SK-N-SH treated with all-trans-retinoic acid at 6 μM for 48 hours (cell line): ENCODE results near the gene NUDT2.

ENCODE experiments used
- ATAC-seq: fragments of 200-7000 bp; cut with Tn5 transposase; 3 replicates; pipeline ENCODE4 v1.9.1; 2020; ENCODE audit warnings: mild to moderate bottlenecking, moderate library complexity
- ARNTL ChIP-seq: fragments of 450-650 bp; formaldehyde crosslinking; IDR thresholded peaks from 2 replicates; pipeline ENCODE4 v1.5.0; 2020; ENCODE audit warnings: low read depth, mild to moderate bottlenecking, moderate library complexity, borderline replicate concordance
- CREB5 ChIP-seq: fragments of 250-450 bp; sonication (Bioruptor Pico); IDR thresholded peaks from 2 replicates; pipeline ENCODE4 v1.5.1; 2020; ENCODE audit warnings: low read depth, mild to moderate bottlenecking, moderate library complexity
- CSDC2 ChIP-seq: fragments of 250-450 bp; sonication (Bioruptor Pico); IDR thresholded peaks from 2 replicates; pipeline ENCODE4 v1.5.0; 2020; ENCODE audit warnings: mild to moderate bottlenecking, moderate library complexity
- ESRRG ChIP-seq: fragments of 250-450 bp; sonication (Bioruptor Pico); IDR thresholded peaks from 2 replicates; pipeline ENCODE4 v1.6.1; 2021; ENCODE audit warnings: mild to moderate bottlenecking
- GLIS3 ChIP-seq: fragments of 250-450 bp; sonication (Bioruptor Pico); IDR thresholded peaks from 2 replicates; pipeline ENCODE4 v1.5.0; 2020; ENCODE audit warnings: mild to moderate bottlenecking, moderate library complexity
- OSR1 ChIP-seq: fragments of 250-450 bp; sonication (Bioruptor Pico); IDR thresholded peaks from 2 replicates; pipeline ENCODE4 v1.8.0; 2022; ENCODE audit warnings: moderate library complexity, mild to moderate bottlenecking, inconsistent platforms
- RARB ChIP-seq: fragments of 250-450 bp; sonication (Bioruptor Pico); IDR thresholded peaks from 2 replicates; pipeline ENCODE4 v1.8.0; 2021; ENCODE audit warnings: mild to moderate bottlenecking, moderate library complexity
- SNAI2 ChIP-seq: fragments of 250-450 bp; sonication (Bioruptor Pico); IDR thresholded peaks from 2 replicates; pipeline ENCODE4 v1.5.0; 2020; ENCODE audit warnings: mild to moderate bottlenecking, moderate library complexity
- TCF4 ChIP-seq: fragments of 250-450 bp; sonication (Bioruptor Pico); IDR thresholded peaks from 2 replicates; pipeline ENCODE4 v1.8.0; 2021; ENCODE audit warnings: mild to moderate bottlenecking, moderate library complexity, borderline replicate concordance
- TOX ChIP-seq: fragments of 250-450 bp; sonication (Bioruptor Pico); IDR thresholded peaks from 2 replicates; pipeline ENCODE4 v1.8.0; 2021; ENCODE audit warnings: mild to moderate bottlenecking, moderate library complexity, borderline replicate concordance
- TSHZ2 ChIP-seq: fragments of 250-450 bp; sonication (Bioruptor Pico); IDR thresholded peaks from 2 replicates; pipeline ENCODE4 v1.5.0; 2020; ENCODE audit warnings: mild to moderate bottlenecking, moderate library complexity
- ZC3H10 ChIP-seq: fragments of 250-450 bp; sonication (Bioruptor Pico); IDR thresholded peaks from 2 replicates; pipeline ENCODE4 v1.5.1; 2021; ENCODE audit warnings: mild to moderate bottlenecking, moderate library complexity
- ZFP3 ChIP-seq: fragments of 250-450 bp; sonication (Bioruptor Pico); IDR thresholded peaks from 2 replicates; pipeline ENCODE4 v1.5.0; 2020; ENCODE audit warnings: mild to moderate bottlenecking, moderate library complexity
- ZFP30 ChIP-seq: fragments of 450-650 bp; formaldehyde crosslinking; IDR thresholded peaks from 2 replicates; pipeline ENCODE4 v1.5.0; 2022; ENCODE audit warnings: mild to moderate bottlenecking, moderate library complexity
- ZNF565 ChIP-seq: fragments of 450-650 bp; formaldehyde crosslinking; conservative IDR thresholded peaks from 2 replicates; pipeline ENCODE4 v1.5.0; 2020; ENCODE audit warnings: low read depth, mild to moderate bottlenecking, moderate library complexity
- ZNF70 ChIP-seq: fragments of 450-650 bp; formaldehyde crosslinking; IDR thresholded peaks from 2 replicates; pipeline ENCODE4 v1.5.0; 2020; ENCODE audit warnings: mild to moderate bottlenecking, moderate library complexity
- ZNF8 ChIP-seq: fragments of 450-650 bp; formaldehyde crosslinking; IDR thresholded peaks from 2 replicates; pipeline ENCODE4 v1.5.0; 2020; ENCODE audit warnings: mild to moderate bottlenecking, moderate library complexity
- TF ChIP-seq, protein P1 (sequence below): fragments of 250-450 bp; sonication (Bioruptor Pico); IDR thresholded peaks from 2 replicates; pipeline ENCODE4 v1.8.0; 2020; ENCODE audit warnings: mild to moderate bottlenecking, moderate library complexity, borderline replicate concordance
- TF ChIP-seq, protein P2 (sequence below): fragments of 250-450 bp; sonication (Bioruptor Pico); IDR thresholded peaks from 2 replicates; pipeline ENCODE4 v1.5.1; 2021; ENCODE audit warnings: mild to moderate bottlenecking, moderate library complexity
- TF ChIP-seq, protein P3 (sequence below): fragments of 250-450 bp; sonication (Bioruptor Pico); IDR thresholded peaks from 2 replicates; pipeline ENCODE4 v1.8.0; 2021; ENCODE audit warnings: low read depth, mild to moderate bottlenecking, moderate library complexity, borderline replicate concordance

NUDT2 gene

DNA sequence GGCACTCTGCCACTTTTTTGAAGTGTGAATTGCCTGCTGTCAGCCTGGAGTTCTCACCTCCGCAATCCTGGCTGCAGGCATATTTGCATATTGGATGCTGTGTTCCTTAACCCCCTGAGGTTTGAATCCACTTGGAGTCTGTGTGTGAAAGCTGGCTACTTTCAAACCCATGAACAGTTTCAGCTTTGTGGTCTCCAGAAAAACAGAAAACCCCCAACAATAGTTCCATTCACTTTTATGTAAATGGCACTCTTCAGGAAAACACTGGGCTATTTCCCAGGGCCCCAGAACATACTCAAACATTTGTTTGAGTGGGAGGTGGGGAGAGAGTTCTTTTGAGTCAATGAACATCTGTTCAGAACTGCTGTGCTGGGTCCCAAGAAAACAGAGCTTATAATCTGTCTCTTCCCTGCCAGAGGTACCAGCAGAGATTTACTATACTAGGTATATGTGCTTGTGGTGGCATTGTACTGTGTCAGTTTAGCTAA lies 5.0 kb downstream of the NUDT2 start:
- TF ChIP-seq, protein P1, sequence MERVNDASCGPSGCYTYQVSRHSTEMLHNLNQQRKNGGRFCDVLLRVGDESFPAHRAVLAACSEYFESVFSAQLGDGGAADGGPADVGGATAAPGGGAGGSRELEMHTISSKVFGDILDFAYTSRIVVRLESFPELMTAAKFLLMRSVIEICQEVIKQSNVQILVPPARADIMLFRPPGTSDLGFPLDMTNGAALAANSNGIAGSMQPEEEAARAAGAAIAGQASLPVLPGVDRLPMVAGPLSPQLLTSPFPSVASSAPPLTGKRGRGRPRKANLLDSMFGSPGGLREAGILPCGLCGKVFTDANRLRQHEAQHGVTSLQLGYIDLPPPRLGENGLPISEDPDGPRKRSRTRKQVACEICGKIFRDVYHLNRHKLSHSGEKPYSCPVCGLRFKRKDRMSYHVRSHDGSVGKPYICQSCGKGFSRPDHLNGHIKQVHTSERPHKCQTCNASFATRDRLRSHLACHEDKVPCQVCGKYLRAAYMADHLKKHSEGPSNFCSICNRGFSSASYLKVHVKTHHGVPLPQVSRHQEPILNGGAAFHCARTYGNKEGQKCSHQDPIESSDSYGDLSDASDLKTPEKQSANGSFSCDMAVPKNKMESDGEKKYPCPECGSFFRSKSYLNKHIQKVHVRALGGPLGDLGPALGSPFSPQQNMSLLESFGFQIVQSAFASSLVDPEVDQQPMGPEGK: no peak
- no peak for TF ChIP-seq TCF4 (CRISPR knock-in tag)
- TF ChIP-seq ZFP30 (CRISPR knock-in tag): no peak
- no peak for TF ChIP-seq TOX
- TF ChIP-seq ARNTL (CRISPR knock-in tag): no peak
- ATAC-seq: no peak

GRCh38 chr9:34334916-34335315 lies 5.5 kb downstream of the NUDT2 start:
- ATAC-seq: no peak
- TF ChIP-seq OSR1 (CRISPR knock-in tag): no peak
- TF ChIP-seq, protein P1: no peak
- TF ChIP-seq ZFP3 (CRISPR knock-in tag): no peak
- no peak for TF ChIP-seq TCF4 (CRISPR knock-in tag)
- no peak for TF ChIP-seq CREB5 (CRISPR knock-in tag)
- TF ChIP-seq ZNF8 (CRISPR knock-in tag): no peak
- no peak for TF ChIP-seq GLIS3 (CRISPR knock-in tag)
- TF ChIP-seq ESRRG (CRISPR knock-in tag): no peak
- TF ChIP-seq ZC3H10 (CRISPR knock-in tag): no peak
- TF ChIP-seq ZFP30 (CRISPR knock-in tag): no peak
- no peak for TF ChIP-seq RARB
- TF ChIP-seq TOX: no peak
- TF ChIP-seq, protein P2, sequence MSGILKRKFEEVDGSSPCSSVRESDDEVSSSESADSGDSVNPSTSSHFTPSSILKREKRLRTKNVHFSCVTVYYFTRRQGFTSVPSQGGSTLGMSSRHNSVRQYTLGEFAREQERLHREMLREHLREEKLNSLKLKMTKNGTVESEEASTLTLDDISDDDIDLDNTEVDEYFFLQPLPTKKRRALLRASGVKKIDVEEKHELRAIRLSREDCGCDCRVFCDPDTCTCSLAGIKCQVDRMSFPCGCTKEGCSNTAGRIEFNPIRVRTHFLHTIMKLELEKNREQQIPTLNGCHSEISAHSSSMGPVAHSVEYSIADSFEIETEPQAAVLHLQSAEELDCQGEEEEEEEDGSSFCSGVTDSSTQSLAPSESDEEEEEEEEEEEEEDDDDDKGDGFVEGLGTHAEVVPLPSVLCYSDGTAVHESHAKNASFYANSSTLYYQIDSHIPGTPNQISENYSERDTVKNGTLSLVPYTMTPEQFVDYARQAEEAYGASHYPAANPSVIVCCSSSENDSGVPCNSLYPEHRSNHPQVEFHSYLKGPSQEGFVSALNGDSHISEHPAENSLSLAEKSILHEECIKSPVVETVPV (CRISPR knock-in tag): no peak
- TF ChIP-seq, protein P3, sequence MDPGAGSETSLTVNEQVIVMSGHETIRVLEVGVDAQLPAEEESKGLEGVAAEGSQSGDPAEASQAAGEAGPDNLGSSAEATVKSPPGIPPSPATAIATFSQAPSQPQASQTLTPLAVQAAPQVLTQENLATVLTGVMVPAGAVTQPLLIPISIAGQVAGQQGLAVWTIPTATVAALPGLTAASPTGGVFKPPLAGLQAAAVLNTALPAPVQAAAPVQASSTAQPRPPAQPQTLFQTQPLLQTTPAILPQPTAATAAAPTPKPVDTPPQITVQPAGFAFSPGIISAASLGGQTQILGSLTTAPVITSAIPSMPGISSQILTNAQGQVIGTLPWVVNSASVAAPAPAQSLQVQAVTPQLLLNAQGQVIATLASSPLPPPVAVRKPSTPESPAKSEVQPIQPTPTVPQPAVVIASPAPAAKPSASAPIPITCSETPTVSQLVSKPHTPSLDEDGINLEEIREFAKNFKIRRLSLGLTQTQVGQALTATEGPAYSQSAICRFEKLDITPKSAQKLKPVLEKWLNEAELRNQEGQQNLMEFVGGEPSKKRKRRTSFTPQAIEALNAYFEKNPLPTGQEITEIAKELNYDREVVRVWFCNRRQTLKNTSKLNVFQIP: no peak
- TF ChIP-seq CSDC2 (CRISPR knock-in tag): no peak
- no peak for TF ChIP-seq ZNF70 (CRISPR knock-in tag)
- TF ChIP-seq ZNF565 (CRISPR knock-in tag): no peak

- no peak for TF ChIP-seq ZNF565 (CRISPR knock-in tag)
- no peak for TF ChIP-seq ZFP3 (CRISPR knock-in tag)
- TF ChIP-seq, all 23 proteins: peak for 0
- no peak for ATAC-seq
Observed at GRCh38 chr9:34335376-34335775, 6.0 kb downstream of the NUDT2 start.

DNA sequence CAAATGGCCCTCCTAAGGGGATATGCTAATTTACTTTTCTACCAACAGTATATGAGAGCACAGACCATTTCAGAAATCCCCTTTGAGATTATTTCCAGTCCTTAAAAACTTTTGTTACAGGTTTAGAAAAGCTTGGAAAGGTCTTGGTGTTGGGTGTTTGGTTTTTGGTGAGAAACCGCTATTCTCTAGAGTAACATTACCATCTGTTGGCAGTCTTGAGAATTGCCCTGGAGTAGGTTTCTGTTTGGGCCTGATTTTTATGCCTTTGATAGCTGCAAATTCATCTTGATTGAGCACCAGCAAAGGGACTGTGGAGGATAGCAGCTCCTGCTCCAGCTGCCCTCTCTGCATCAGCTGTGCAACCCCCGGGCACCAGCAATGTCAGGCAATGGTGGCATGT lies 8.0 kb downstream of the NUDT2 start:
- no peak; the same call in 2 of the 3 replicates for ATAC-seq
- TF ChIP-seq, protein P3: no peak
- TF ChIP-seq TOX (no peak), TCF4 (CRISPR knock-in tag) (no peak), GLIS3 (CRISPR knock-in tag) (no peak), ZFP30 (CRISPR knock-in tag) (no peak), ZNF70 (CRISPR knock-in tag) (no peak), SNAI2 (CRISPR knock-in tag) (no peak), ZC3H10 (CRISPR knock-in tag) (no peak), TSHZ2 (CRISPR knock-in tag) (no peak), ZNF8 (CRISPR knock-in tag) (no peak), ARNTL (CRISPR knock-in tag) (no peak)
- TF ChIP-seq, protein P1: no peak
